GM12878 (cell line): ENCODE results near the gene ZDHHC7. TPM values are rescaled to one million over a fixed set of nuclear protein-coding genes. Genes with fewer than 3 reads are reported as not detected.

Experiments used
- ATAC-seq: fragments of 200-7000 bp; cut with Tn5 transposase; 3 replicates; pipeline ENCODE4 v1.9.1; 2020; ENCODE audit warnings: mild to moderate bottlenecking, moderate library complexity
- BruUV-seq: library from RNA; stranded (reverse); fragments of 400-500 nt; replicated peaks from 2 replicates; lab custom pipeline; 2021; lab: Mats Ljungman, UMichigan
- CTCF ChIA-PET: fragments of 300-600 bp; sonication (Branson Sonifier 250); formaldehyde crosslinking; extraction: SDS; loops from one replicate; lab custom pipeline; 2021; ENCODE audit warnings: inconsistent platforms; lab: Yijun Ruan, JAX
- POLR2A ChIA-PET: fragments of 350-600 bp; formaldehyde crosslinking; extraction: SDS; loops from one replicate; lab custom pipeline; 2021; ENCODE audit warnings: inconsistent platforms; lab: Charles Lee
- RAD21 ChIA-PET: fragments of 300-600 bp; sonication (Branson Sonifier 250); formaldehyde crosslinking; loops from one replicate; lab custom pipeline; 2023; ENCODE audit warnings: antibody characterized with exemption; ENCODE audit not compliant: unreplicated experiment; lab: Charles Lee
- SMC1A ChIA-PET: fragments of 300-600 bp; sonication (Branson Sonifier 250); formaldehyde crosslinking; loops from one replicate; lab custom pipeline; 2023; ENCODE audit not compliant: unreplicated experiment, uncharacterized antibody; lab: Charles Lee
- DNase-seq: peaks from one replicate; pipeline ENCODE4 v3.0.0-alpha.2; 2011; ENCODE audit warnings: low read depth, low spot score
- FAIRE-seq: peaks from 3 replicates; lab custom pipeline; 2011; peaks lifted over from hg19 to GRCh38; lab: Jason Lieb, UNC
- H2AFZ ChIP-seq: 2 replicates; pipeline ENCODE4 v1.6.0; 2011; ENCODE audit warnings: low read depth, low read length, control low read depth; ENCODE audit not compliant: control insufficient read depth
- H3K27ac ChIP-seq: 2 replicates; pipeline ENCODE4 v1.5.1; 2011; ENCODE audit warnings: control low read depth; ENCODE audit not compliant: control insufficient read depth, insufficient read depth
- H3K27me3 ChIP-seq, 2 experiments: replicated peaks in 1 of 2; 2 replicates each; pipeline versions ENCODE4 v1.6.0 to v1.6.1; 2011; ENCODE audit warnings: low read length in 1 of 2; ENCODE audit not compliant: control insufficient read depth in 2 of 2, insufficient read depth in 2 of 2
- H3K36me3 ChIP-seq, 2 experiments: 2 replicates each; pipeline ENCODE4 v1.5.1; 2011; ENCODE audit warnings: low read length in 1 of 2; ENCODE audit not compliant: control insufficient read depth in 2 of 2, insufficient read depth in 2 of 2
- H3K4me1 ChIP-seq: 2 replicates; pipeline ENCODE4 v1.6.1; 2011; ENCODE audit warnings: mild to moderate bottlenecking, low read length, moderate library complexity, mixed read lengths; ENCODE audit not compliant: control insufficient read depth, insufficient read depth
- H3K4me2 ChIP-seq: 2 replicates; pipeline ENCODE4 v1.6.0; 2011; ENCODE audit warnings: control low read depth; ENCODE audit not compliant: control insufficient read depth, insufficient read depth
- H3K4me3 ChIP-seq: fragments of 200-600 bp; sonication (generic); 2 replicates; pipeline ENCODE4 v1.5.1; 2016
- H3K79me2 ChIP-seq: 2 replicates; pipeline ENCODE4 v1.6.0; 2011; ENCODE audit warnings: low read length; ENCODE audit not compliant: control insufficient read depth, insufficient read depth
- H3K9ac ChIP-seq: 2 replicates; pipeline ENCODE4 v1.8.0; 2011; ENCODE audit warnings: low read length, control low read depth, mixed read lengths; ENCODE audit not compliant: control insufficient read depth, insufficient read depth
- H3K9me3 ChIP-seq: replicated peaks from 3 replicates; pipeline ENCODE4 v1.5.1; 2011; ENCODE audit warnings: mild to moderate bottlenecking, low read length; ENCODE audit not compliant: control insufficient read depth, insufficient read depth
- H4K20me1 ChIP-seq: 2 replicates; pipeline ENCODE4 v1.6.0; 2011; ENCODE audit not compliant: control insufficient read depth, insufficient read depth
- BACH1 ChIP-seq: fragments of 450-650 bp; IDR thresholded peaks from 2 replicates; pipeline ENCODE4 v1.6.1; 2017; ENCODE audit warnings: mild to moderate bottlenecking, borderline replicate concordance
- EED ChIP-seq: sonication (generic); IDR thresholded peaks from 2 replicates; pipeline ENCODE4 v1.6.1; 2016; ENCODE audit warnings: antibody characterized with exemption, low read depth
- EZH2 ChIP-seq: IDR thresholded peaks from 2 replicates; pipeline ENCODE4 v1.6.1; 2012; ENCODE audit warnings: low read depth, mild to moderate bottlenecking, control low read depth, inconsistent platforms, low read length, borderline replicate concordance; ENCODE audit not compliant: control insufficient read depth
- FOS ChIP-seq: IDR thresholded peaks from 3 replicates; pipeline ENCODE4 v1.6.1; 2011; ENCODE audit warnings: borderline replicate concordance; ENCODE audit not compliant: insufficient read length; ENCODE audit errors: extremely low read depth
- IKZF1 ChIP-seq: fragments of 450-650 bp; conservative IDR thresholded peaks from 2 replicates; pipeline ENCODE4 v1.6.1; 2017; ENCODE audit warnings: antibody characterized with exemption, mild to moderate bottlenecking
- IKZF2 ChIP-seq, 2 experiments: fragments of 450-650 bp; IDR thresholded peaks; 2 replicates each; pipeline ENCODE4 v1.6.1; 2017; ENCODE audit warnings: mild to moderate bottlenecking in 2 of 2, moderate library complexity in 2 of 2
- JUND ChIP-seq: IDR thresholded peaks from 2 replicates; pipeline ENCODE4 v1.6.1; 2012; ENCODE audit warnings: low read depth, mild to moderate bottlenecking, low read length, improper control_type of control experiment, moderate library complexity
- KLF5 ChIP-seq: fragments of 450-650 bp; IDR thresholded peaks from 2 replicates; pipeline ENCODE4 v1.6.1; 2014; ENCODE audit warnings: mild to moderate bottlenecking; ENCODE audit not compliant: partially characterized antibody
- PBX3 ChIP-seq: IDR thresholded peaks from 2 replicates; pipeline ENCODE4 v1.6.1; 2011; ENCODE audit warnings: mild to moderate bottlenecking, low read depth, low read length, moderate library complexity; ENCODE audit not compliant: insufficient replicate concordance
- PML ChIP-seq: IDR thresholded peaks from 2 replicates; pipeline ENCODE4 v1.6.1; 2012; ENCODE audit warnings: low read length, inconsistent platforms
- RELA ChIP-seq: fragments of 450-650 bp; IDR thresholded peaks from 2 replicates; pipeline ENCODE4 v1.8.0; 2014; ENCODE audit warnings: borderline replicate concordance; ENCODE audit not compliant: partially characterized antibody
- RELB ChIP-seq: fragments of 450-650 bp; IDR thresholded peaks from 2 replicates; pipeline ENCODE4 v1.6.1; 2017; ENCODE audit warnings: low read depth, mild to moderate bottlenecking, moderate library complexity
- WRNIP1 ChIP-seq: IDR thresholded peaks from 2 replicates; pipeline ENCODE4 v1.6.1; 2011; ENCODE audit warnings: low read depth, low read length, improper control_type of control experiment, borderline replicate concordance
- YY1 ChIP-seq: IDR thresholded peaks from 2 replicates; pipeline ENCODE4 v1.6.1; 2011; ENCODE audit warnings: low read depth, mild to moderate bottlenecking, low read length
- ZNF622 ChIP-seq: fragments of 450-650 bp; IDR thresholded peaks from 2 replicates; pipeline ENCODE4 v1.6.1; 2017; ENCODE audit warnings: mild to moderate bottlenecking, inconsistent platforms
- ZNF687 ChIP-seq: fragments of 450-650 bp; IDR thresholded peaks from 2 replicates; pipeline ENCODE4 v1.6.1; 2017; ENCODE audit warnings: mild to moderate bottlenecking, moderate library complexity
- WGBS: methylation state at CpG from one replicate; pipeline ENCODE4 v1.1.6; 2016; ENCODE audit warnings: low lambda C conversion rate; ENCODE audit not compliant: insufficient replicate concordance, insufficient coverage; ENCODE audit errors: missing lambda C conversion rate; 5-methylcytosine and 5-hydroxymethylcytosine counted together
- in situ Hi-C: fragments of 300-500 bp; cut with MboI; formaldehyde crosslinking; loops from 9 replicates; pipeline ENCODE4 v1.14.3; 2018; ENCODE audit warnings: mixed read lengths
- intact Hi-C: fragments of 100-400 bp; cut with micrococcal nuclease; formaldehyde crosslinking; loops from one replicate; pipeline ENCODE4 v1.14.2; 2022; ENCODE audit not compliant: unreplicated experiment
- polyA plus RNA-seq, 11 experiments: library from polyadenylated mRNA; depleted of rRNA in 4 of 11; unstranded in 6 of 11; stranded (reverse) in 5 of 11; fragments of >200 nt; fragmentation: Nextera tagmentation in 4 of 11; fragmentation: Illumina TruSeq in 1 of 11; extraction: Ambion mirVana in 4 of 11; extraction: Trizol in 1 of 11; gene quantifications; 1 replicate in 1 of 11; 2 replicates in 10 of 11; pipeline versions ENCODE4 v1.2.1 to v1.2.3, GENCODE V29; 2011 to 2016; ENCODE audit warnings: inconsistent platforms in 2 of 11, missing spikeins in 2 of 11, low read depth in 1 of 11
- total RNA-seq, 4 experiments: library from RNA; depleted of rRNA in 3 of 4; stranded (reverse); fragments of >200 nt in 3 of 4; fragmentation: Illumina TruSeq in 1 of 4; extraction: Trizol in 1 of 4; gene quantifications; 2 replicates each; pipeline versions ENCODE4 v1.2.1 to v1.2.3, GENCODE V29; 2013 to 2021

Gene ZDHHC7
- total and polyA plus RNA-seq, 10 of the 15 experiments (the other 5 are each of a cell fraction or from before 2014, with no cell fraction given): 0.87 to 26.0 (median 20.0) TPM

GRCh38 chr16:84970447-84971127 lies 40.7 kb downstream of the ZDHHC7 start:
- Histone ChIP-seq H3K27me3 (no peaks in the 10 kb centered on the region), H3K79me2 (no peaks in the 10 kb centered on the region), H3K9me3 (no peaks in the 10 kb centered on the region; the same call in 2 of the 3 replicates), H3K27ac (no peak overlapping the region), H3K9ac (no peak overlapping the region), H3K36me3 (peaks cover 0 to 2% of the 10 kb centered on the region in 2 experiments; a peak in 2 of 4 replicates), H3K4me3 (no peak overlapping the region), H2AFZ (no peak overlapping the region), H3K4me2 (no peak overlapping the region), H3K4me1 (no peaks in the 10 kb centered on the region), H4K20me1 (no peaks in the 10 kb centered on the region)
- peak; percentile 27 for DNase-seq
- no TSS peak for BruUV-seq
- intact Hi-C loops: loop anchor here (1.0 kb wide), 4 partner anchors 18 to 216 kb away; no protein-coding TSS in a partner anchor
- POLR2A ChIA-PET: interaction anchor here (0.6 to 1.6 kb wide), 2 partner anchors 216 to 301 kb away, joined by 5 to 7 read pairs; no protein-coding TSS in a partner anchor
- 19% methylated on average over 18 of the region's 18 CpGs for WGBS
- SMC1A ChIA-PET: interaction anchor here (0.6 to 6.2 kb wide), 26 partner anchors 12 to 694 kb away, joined by 3 to 142 read pairs (median 4); partner anchors contain the start of gene ZDHHC7
- in situ Hi-C loops: loop anchor here (5.0 to 25.0 kb wide), 3 partner anchors 218 to 458 kb away; partner anchors contain the start of genes KLHL36 and MEAK7
- CTCF ChIA-PET: interaction anchor here (0.6 to 7.4 kb wide), 57 partner anchors 8 to 869 kb away, joined by 3 to 157 read pairs (median 5); partner anchors contain the start of genes CRISPLD2, KIAA0513 and ZDHHC7
- ATAC-seq: peak; percentile 99
- RAD21 ChIA-PET: interaction anchor here (0.6 to 5.9 kb wide), 25 partner anchors 8 to 349 kb away, joined by 3 to 84 read pairs (median 4); no protein-coding TSS in a partner anchor
- peak; percentile 82 for FAIRE-seq
- TF ChIP-seq RELB: 0 out of 2 replicates have a peak, but pooled peaks have one; percentile 20
- no peak for TF ChIP-seq BACH1
- no peak for TF ChIP-seq EED
- TF ChIP-seq FOS: no peak
- TF ChIP-seq KLF5: no peak
- no peak for TF ChIP-seq IKZF2 (IDR thresholded peaks at IDR 0.05)
- no peak for TF ChIP-seq PML
- TF ChIP-seq YY1: peak; percentile 63
- TF ChIP-seq JUND: no peak
- peak; percentile 35; the same call in 1 of the 2 replicates for TF ChIP-seq IKZF1
- TF ChIP-seq RELA: peak; percentile 45
- TF ChIP-seq EZH2: no peak
- no peak for TF ChIP-seq WRNIP1
- no peak for TF ChIP-seq PBX3
- no peak for TF ChIP-seq ZNF622
- no peak for TF ChIP-seq ZNF687
